ENCODE measurements around the gene DNAJB11. TPM values are rescaled to one million over a fixed set of nuclear protein-coding genes. Genes with fewer than 3 reads are reported as not detected.

The DNAJB11 gene
- total RNA-seq, 4 donors from 2014 or later: 28.1 to 38.2 (median 31.7) TPM

- TF ChIP-seq, protein P1, sequence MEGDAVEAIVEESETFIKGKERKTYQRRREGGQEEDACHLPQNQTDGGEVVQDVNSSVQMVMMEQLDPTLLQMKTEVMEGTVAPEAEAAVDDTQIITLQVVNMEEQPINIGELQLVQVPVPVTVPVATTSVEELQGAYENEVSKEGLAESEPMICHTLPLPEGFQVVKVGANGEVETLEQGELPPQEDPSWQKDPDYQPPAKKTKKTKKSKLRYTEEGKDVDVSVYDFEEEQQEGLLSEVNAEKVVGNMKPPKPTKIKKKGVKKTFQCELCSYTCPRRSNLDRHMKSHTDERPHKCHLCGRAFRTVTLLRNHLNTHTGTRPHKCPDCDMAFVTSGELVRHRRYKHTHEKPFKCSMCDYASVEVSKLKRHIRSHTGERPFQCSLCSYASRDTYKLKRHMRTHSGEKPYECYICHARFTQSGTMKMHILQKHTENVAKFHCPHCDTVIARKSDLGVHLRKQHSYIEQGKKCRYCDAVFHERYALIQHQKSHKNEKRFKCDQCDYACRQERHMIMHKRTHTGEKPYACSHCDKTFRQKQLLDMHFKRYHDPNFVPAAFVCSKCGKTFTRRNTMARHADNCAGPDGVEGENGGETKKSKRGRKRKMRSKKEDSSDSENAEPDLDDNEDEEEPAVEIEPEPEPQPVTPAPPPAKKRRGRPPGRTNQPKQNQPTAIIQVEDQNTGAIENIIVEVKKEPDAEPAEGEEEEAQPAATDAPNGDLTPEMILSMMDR (IDR thresholded peaks at IDR 0.05; ENCODE audit: low read depth): no peak
These were observed 54.1 kb downstream of the DNAJB11 start for GRCh38 chr3:186624598-186624997.

DNA sequence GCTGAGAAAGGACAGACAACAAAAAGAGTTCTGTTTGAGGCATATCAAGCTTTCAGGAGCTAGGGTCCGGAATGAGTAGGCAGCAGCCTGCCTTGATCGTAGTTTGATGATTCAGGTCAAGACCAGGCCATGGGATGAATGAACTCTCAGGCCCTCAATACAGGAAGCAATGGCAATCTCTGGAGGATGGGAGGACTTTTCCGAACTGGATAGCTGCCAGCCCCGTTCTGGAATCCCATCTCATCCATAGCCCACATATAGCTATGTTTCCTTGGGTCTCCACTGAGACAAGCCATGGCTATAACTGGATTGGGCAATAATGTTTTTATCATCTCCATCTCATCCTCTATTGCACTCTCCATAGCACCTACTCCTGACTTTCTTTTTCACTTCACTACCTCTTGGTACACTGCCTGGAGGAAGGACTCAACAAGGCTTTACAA lies 55.1 kb downstream of the DNAJB11 start:
- TF ChIP-seq, protein P1 (IDR thresholded peaks at IDR 0.05; ENCODE audit: low read depth): no peak

DNA sequence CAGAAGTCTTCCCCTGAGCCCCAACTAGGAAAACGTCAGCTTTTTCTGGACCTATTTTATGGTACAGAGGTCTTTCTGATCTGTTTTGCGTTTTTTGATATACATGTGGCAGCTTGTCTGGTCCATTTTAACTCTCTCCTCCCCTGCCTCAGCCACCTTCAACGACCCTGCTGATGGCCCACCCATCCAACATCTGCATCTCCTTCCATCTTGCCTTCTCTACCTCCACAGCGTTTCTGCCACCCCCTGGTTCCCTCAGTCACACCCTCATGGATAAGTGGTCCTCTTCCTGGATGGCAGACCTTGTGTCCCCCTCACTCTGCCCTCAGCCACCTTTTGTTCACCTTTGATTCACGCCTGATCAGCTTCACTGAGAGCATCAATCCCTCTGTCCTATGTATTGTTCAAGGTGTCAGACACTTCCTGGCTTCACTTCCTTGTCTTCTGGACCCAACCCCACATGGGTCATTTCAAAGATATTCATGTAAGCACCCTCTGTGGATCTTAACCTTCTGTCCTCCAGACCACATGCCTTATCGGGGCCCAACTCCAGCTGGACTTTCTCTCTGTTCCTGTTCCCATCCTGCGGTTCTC lies 55.8 kb downstream of the DNAJB11 start:
- TF ChIP-seq, protein P1 (IDR thresholded peaks at IDR 0.05; ENCODE audit: low read depth): no peak

GRCh38 chr3:186627852-186628414 lies 57.4 kb downstream of the DNAJB11 start:
- TF ChIP-seq, protein P1 (IDR thresholded peaks at IDR 0.05; ENCODE audit: low read depth): no peak

DNA sequence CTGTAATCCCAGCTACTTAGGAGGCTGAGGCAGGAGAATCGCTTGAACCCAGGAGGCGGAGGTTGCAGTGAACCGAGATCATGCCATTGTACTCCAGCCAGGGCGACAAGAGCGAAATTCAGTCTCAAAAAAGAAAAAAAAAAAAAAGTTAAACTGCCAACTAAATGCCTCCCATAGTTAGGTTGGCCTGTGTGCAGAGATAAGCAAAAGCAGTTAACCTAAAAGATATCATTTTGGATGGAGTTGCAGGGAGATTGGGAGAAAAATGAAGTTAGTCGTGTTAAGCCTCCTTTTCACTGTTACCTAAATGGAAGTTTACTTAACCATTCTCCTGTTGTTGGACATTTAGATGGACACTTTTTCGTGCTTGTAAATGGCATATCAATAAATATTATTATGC lies 58.2 kb downstream of the DNAJB11 start:
- TF ChIP-seq, protein P1 (IDR thresholded peaks at IDR 0.05; ENCODE audit: low read depth): no peak

DNA sequence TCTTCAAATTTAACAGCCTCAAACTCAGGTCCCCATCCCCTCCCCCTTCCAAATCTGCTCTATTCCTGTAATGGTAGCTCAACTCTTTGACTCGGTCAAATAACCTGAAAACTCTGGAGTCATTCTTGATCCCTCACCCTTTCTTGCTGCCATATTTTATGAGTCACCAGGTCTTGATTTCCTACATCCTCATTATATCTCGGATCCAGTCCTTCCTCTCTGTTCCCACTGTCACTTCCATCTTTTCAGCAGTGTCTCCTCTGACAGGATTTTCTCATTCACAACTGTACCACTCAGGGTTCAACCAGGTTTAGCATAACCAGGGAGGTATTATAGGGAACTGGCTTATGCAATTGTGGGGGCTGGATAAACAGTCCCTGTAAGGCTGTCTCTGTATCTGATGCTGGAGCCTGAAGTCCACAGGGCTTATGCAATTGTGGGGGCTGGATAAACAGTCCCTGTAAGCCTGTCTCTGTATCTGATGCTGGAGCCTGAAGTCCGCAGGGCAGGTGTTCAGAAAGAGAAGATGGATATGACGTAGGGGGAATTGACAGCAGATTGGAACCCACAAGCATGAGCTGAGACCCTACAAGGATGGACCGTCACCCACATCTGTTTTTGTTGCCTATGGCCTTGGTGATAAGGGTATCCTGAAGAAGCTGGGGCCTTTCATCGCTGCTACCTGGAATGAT lies 60.6 kb downstream of the DNAJB11 start:
- TF ChIP-seq, protein P1 (IDR thresholded peaks at IDR 0.05; ENCODE audit: low read depth): no peak

- TF ChIP-seq, protein P1 (IDR thresholded peaks at IDR 0.05; ENCODE audit: low read depth): no peak
These were observed 63.0 kb downstream of the DNAJB11 start for GRCh38 chr3:186633481-186633880.
